SU-DHL-6 (cell line): Measurements from ENCODE around the gene PRSS58.

Experiments
- H2AFZ ChIP-seq: fragments of 200-600 bp; sonication (generic); 2 replicates; pipeline ENCODE4 v1.6.1; 2014; ENCODE audit warnings: low read depth, mild to moderate bottlenecking, moderate library complexity, mixed read lengths, antibody characterized with exemption, low read length; ENCODE audit not compliant: severe bottlenecking
- H3F3A ChIP-seq: fragments of 200-600 bp; shearing (Covaris generic); 2 replicates; pipeline ENCODE4 v1.6.0; 2016; ENCODE audit warnings: antibody characterized with exemption, mild to moderate bottlenecking; ENCODE audit not compliant: insufficient read depth
- H3K27ac ChIP-seq: fragments of 200-600 bp; sonication (generic); 2 replicates; pipeline ENCODE4 v1.5.1; 2016; ENCODE audit warnings: low read depth, mild to moderate bottlenecking, low read length, moderate library complexity, mixed read lengths
- H3K27me3 ChIP-seq: fragments of 200-600 bp; sonication (generic), shearing (Covaris generic); 2 replicates; pipeline ENCODE4 v1.6.0; 2014; ENCODE audit warnings: mild to moderate bottlenecking, low read length
- H3K36me3 ChIP-seq: fragments of 200-600 bp; sonication (generic); 2 replicates; pipeline ENCODE4 v1.6.1; 2014; ENCODE audit warnings: mild to moderate bottlenecking, low read length, mixed read lengths
- H3K4me2 ChIP-seq: fragments of 300-600, 200-600 bp; shearing (Covaris generic), sonication (generic); 2 replicates; pipeline ENCODE4 v1.6.0; 2014; ENCODE audit warnings: low read length, low read depth, mild to moderate bottlenecking; ENCODE audit not compliant: poor library complexity, severe bottlenecking
- H3K4me3 ChIP-seq: fragments of 200-600 bp; sonication (generic); 2 replicates; pipeline ENCODE4 v1.5.1; 2014; ENCODE audit warnings: antibody characterized with exemption, low read length, mild to moderate bottlenecking, mixed read lengths; ENCODE audit not compliant: insufficient read depth, poor library complexity, severe bottlenecking
- H3K79me2 ChIP-seq: fragments of 200-600 bp; sonication (generic); 2 replicates; pipeline ENCODE4 v1.6.1; 2014; ENCODE audit warnings: mild to moderate bottlenecking, low read length, moderate library complexity; ENCODE audit not compliant: insufficient read depth
- H3K9ac ChIP-seq: fragments of 200-600 bp; sonication (generic); 2 replicates; pipeline ENCODE4 v1.7.0; 2014; ENCODE audit warnings: mild to moderate bottlenecking, low read length
- H3K9me2 ChIP-seq: fragments of 200-600 bp; sonication (generic); replicated peaks from 2 replicates; pipeline ENCODE4 v1.6.1; 2014; ENCODE audit warnings: low read length; ENCODE audit not compliant: insufficient read depth
- H3K9me3 ChIP-seq: fragments of 200-600 bp; sonication (generic); 2 replicates; pipeline ENCODE4 v1.6.1; 2014; ENCODE audit warnings: low read length, mixed read lengths; ENCODE audit not compliant: insufficient read depth
- H4K20me1 ChIP-seq: fragments of 200-600 bp; sonication (generic); 2 replicates; pipeline ENCODE4 v1.6.1; 2014; ENCODE audit warnings: low read depth, mild to moderate bottlenecking, antibody characterized with exemption, low read length, moderate library complexity, mixed read lengths
- CTCF ChIP-seq: fragments of 200-600 bp; sonication (generic); IDR thresholded peaks from one replicate; pipeline ENCODE4 v1.5.1; 2017; ENCODE audit warnings: antibody characterized with exemption, mild to moderate bottlenecking, low read length, moderate library complexity; ENCODE audit not compliant: insufficient read depth, poor library complexity, severe bottlenecking
- EZH2phosphoT487 ChIP-seq: fragments of 200-600 bp; sonication (generic), shearing (Covaris generic); conservative IDR thresholded peaks from 2 replicates; pipeline ENCODE4 v1.6.1; 2018; ENCODE audit warnings: mild to moderate bottlenecking, antibody characterized with exemption, low read length, moderate library complexity, mixed read lengths

Gene PRSS58

DNA sequence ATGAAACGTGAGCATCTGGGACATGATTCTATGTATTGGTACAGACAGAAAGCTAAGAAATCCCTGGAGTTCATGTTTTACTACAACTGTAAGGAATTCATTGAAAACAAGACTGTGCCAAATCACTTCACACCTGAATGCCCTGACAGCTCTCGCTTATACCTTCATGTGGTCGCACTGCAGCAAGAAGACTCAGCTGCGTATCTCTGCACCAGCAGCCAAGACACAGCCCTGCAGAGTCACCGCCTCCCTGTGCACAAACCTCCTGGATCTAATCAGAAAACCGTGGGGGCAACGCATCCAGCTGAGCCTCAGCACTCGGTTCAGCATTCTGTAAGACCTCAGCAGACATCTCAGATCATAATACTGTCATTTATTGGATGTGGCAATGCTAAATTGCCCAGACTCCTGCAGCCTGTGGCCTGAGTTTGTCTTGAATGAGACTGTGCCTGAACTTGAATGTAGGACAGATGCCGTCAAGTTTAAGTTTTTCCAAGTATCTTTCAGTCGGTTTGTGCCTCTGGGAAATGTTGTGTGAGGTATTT, 41.5 kb upstream of the PRSS58 start:
- H2AFZ ChIP-seq: no peak overlapping the region
- no peaks in the 10 kb centered on the region for H3F3A ChIP-seq
- H4K20me1 ChIP-seq: no peaks in the 10 kb centered on the region
- H3K4me3 ChIP-seq: no peak overlapping the region
- TF ChIP-seq CTCF (no peak), EZH2phosphoT487 (no peak)
- H3K36me3 ChIP-seq: no peaks in the 10 kb centered on the region
- no peaks in the 10 kb centered on the region for H3K79me2 ChIP-seq
- H3K9ac ChIP-seq: no peak overlapping the region
- H3K9me3 ChIP-seq: no peaks in the 10 kb centered on the region
- H3K4me2 ChIP-seq: no peak overlapping the region
- H3K27me3 ChIP-seq: no peaks in the 10 kb centered on the region
- H3K9me2 ChIP-seq: no peaks in the 10 kb centered on the region
- no peak overlapping the region for H3K27ac ChIP-seq

DNA sequence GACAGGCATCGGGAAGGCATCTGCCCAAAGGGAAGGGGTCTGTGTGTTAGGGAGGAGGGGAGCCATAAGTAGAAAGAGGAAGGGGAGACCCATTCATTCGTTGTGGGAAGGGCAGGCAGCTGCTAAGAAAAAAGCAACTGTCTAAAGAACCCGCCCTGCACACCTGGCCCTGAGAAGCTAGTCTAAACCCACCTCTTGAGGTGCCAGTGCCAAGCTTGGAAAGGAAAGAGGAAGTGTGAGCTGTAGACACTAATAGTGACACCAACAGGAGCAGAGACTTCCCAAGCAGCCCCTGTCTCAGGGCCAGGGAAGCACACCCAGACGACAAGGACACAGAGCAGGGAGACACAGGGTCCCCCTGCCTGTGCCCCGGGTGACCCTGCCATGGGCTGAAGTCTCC, 40.8 kb upstream of the PRSS58 start:
- no peak for TF ChIP-seq EZH2phosphoT487
- no peak for TF ChIP-seq CTCF
- no peaks in the 10 kb centered on the region for H3K9me2 ChIP-seq
- no peaks in the 10 kb centered on the region for H3K9me3 ChIP-seq
- no peak overlapping the region for H3K27ac ChIP-seq
- no peak overlapping the region for H2AFZ ChIP-seq
- H3K4me2 ChIP-seq: no peak overlapping the region
- H4K20me1 ChIP-seq: no peaks in the 10 kb centered on the region
- H3K79me2 ChIP-seq: no peaks in the 10 kb centered on the region
- H3K4me3 ChIP-seq: no peak overlapping the region
- no peaks in the 10 kb centered on the region for H3F3A ChIP-seq
- no peaks in the 10 kb centered on the region for H3K27me3 ChIP-seq
- H3K9ac ChIP-seq: no peak overlapping the region
- no peaks in the 10 kb centered on the region for H3K36me3 ChIP-seq

DNA sequence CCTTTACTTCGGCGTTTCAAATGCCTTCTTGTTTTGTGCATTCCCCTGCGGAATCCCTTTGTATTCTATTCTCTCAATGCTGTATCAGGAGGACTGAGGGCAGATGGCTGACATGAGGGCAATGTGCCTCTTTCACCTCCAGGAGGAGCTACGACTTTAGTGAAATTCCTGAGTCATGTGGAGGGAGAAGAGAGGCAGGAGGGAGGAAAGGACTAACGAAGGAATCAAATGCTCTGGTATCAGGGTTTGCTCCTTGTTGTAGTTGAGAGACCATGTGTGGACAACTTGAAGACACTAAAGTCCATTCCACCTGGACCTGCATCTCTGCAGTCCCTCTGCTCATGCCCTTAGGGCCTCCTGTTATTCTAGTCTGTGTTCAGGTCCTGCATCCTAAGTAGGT, 40.2 kb upstream of the PRSS58 start:
- H3K27me3 ChIP-seq: no peaks in the 10 kb centered on the region

More for the DNA sequence above, 40.2 kb upstream of the PRSS58 start:
- Histone ChIP-seq H3K4me2 (no peak overlapping the region), H3K36me3 (no peaks in the 10 kb centered on the region), H3K27ac (no peak overlapping the region), H3K79me2 (no peaks in the 10 kb centered on the region), H3K4me3 (no peak overlapping the region), H3K9me2 (no peaks in the 10 kb centered on the region), H3K9me3 (no peaks in the 10 kb centered on the region), H4K20me1 (no peaks in the 10 kb centered on the region), H3K9ac (no peak overlapping the region), H3F3A (no peaks in the 10 kb centered on the region), H2AFZ (no peak overlapping the region)
- TF ChIP-seq EZH2phosphoT487 (no peak), CTCF (no peak)
